ENCODE data around the gene OR10AD1. TPM values are rescaled to one million over a fixed set of nuclear protein-coding genes. Genes with fewer than 3 reads are reported as not detected.
A peak's percentile ranks its signal among the peaks of the same experiment; 100 is the strongest.

Gene OR10AD1
- total and polyA plus RNA-seq, 9 of the 15 experiments (the other 6 are each of a cell fraction or from before 2014, with no cell fraction given) = not detected

GRCh38 chr12:48197971-48198671 is 5.0 kb downstream of the OR10AD1 start (continued):
- no peak for TF ChIP-seq CHD1 (IDR thresholded peaks at IDR 0.05; ENCODE audit: low read length)
- TF ChIP-seq SUPT5H (IDR thresholded peaks at IDR 0.05) = peak; percentile 96
- TF ChIP-seq CLOCK (CRISPR knock-in tag; IDR thresholded peaks at IDR 0.05; ENCODE audit: borderline replicate concordance) = no peak
- TF ChIP-seq TRIM28 (IDR thresholded peaks at IDR 0.05) = no peak
- TF ChIP-seq ID3 (CRISPR knock-in tag; IDR thresholded peaks at IDR 0.05) = no peak
- no peak for TF ChIP-seq ID3 (tag; IDR thresholded peaks at IDR 0.05)
- TF ChIP-seq FOXP4 (CRISPR knock-in tag; IDR thresholded peaks at IDR 0.05; ENCODE audit: borderline replicate concordance) = 0 out of 2 replicates have a peak, but pooled peaks have one; percentile 59
- TF ChIP-seq ZBTB1 (CRISPR knock-in tag; IDR thresholded peaks at IDR 0.05; ENCODE audit: borderline replicate concordance, low read depth) = no peak
- no peak for TF ChIP-seq JUN (IDR thresholded peaks at IDR 0.05; ENCODE audit: borderline replicate concordance, low read depth, low read length)
- TF ChIP-seq JUN (CRISPR knock-in tag; IDR thresholded peaks at IDR 0.05; ENCODE audit: borderline replicate concordance) = no peak
- no peak for TF ChIP-seq CREBBP (IDR thresholded peaks at IDR 0.05; ENCODE audit: low read depth, low read length)
- TF ChIP-seq E2F8 (IDR thresholded peaks at IDR 0.05; ENCODE audit: low read depth, partially characterized antibody) = no peak
- TF ChIP-seq MAFK (IDR thresholded peaks at IDR 0.05; ENCODE audit: low read length) = no peak
- no peak; the same call in 1 of the 2 replicates for TF ChIP-seq ETV1 (tag; conservative IDR thresholded peaks at IDR 0.05; ENCODE audit: low read depth)
- peak; percentile 6 to 32; a peak in 1 of 4 replicates for TF ChIP-seq MLLT1 (IDR thresholded peaks at IDR 0.05)
- no peak for TF ChIP-seq BDP1 (IDR thresholded peaks at IDR 0.05; ENCODE audit: insufficient read depth, insufficient read length)
- TF ChIP-seq RBM15 (IDR thresholded peaks at IDR 0.05; ENCODE audit: insufficient read depth, low read length) = no peak
- peak; percentile 80 for TF ChIP-seq GTF2E2 (tag; IDR thresholded peaks at IDR 0.05)

Data from K562 (cell line).